ENCODE measurements around the gene ATOH8. TPM values are rescaled to one million over a fixed set of nuclear protein-coding genes. Genes with fewer than 3 reads are reported as not detected.

The ATOH8 gene
- total RNA-seq, 1 donor from 2014 or later, result 1.8 TPM

DNA sequence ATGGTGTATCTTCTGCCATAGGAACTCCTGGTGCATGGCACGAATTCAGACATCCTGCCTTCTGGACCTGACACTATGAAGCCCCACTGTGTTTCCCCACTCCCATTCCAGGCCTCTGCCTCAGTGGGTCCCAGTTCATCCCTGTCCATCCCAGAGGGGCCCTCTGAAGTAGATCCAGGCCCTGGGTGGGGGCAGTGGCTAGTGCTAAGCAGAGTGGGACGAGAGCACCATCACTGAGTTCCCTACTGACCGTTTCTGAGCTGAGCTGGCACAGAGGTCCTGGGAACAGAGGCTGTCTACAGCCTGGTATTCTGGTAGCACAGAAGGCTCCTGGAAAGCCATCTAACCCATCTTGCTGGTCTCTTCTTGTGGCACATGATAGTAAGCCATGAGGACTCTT lies 54.0 kb downstream of the ATOH8 start:
- TF ChIP-seq CTCF (IDR thresholded peaks at IDR 0.05; ENCODE audit: unreplicated experiment), result no peak
- Mint-ChIP-seq H3K27ac (ENCODE audit: unreplicated experiment) (no peak overlapping the region), H3K9me3 (ENCODE audit: unreplicated experiment) (no peaks in the 10 kb centered on the region), H3K27me3 (ENCODE audit: unreplicated experiment) (peaks cover 4% of the 10 kb centered on the region), H3K4me3 (ENCODE audit: unreplicated experiment) (no peak overlapping the region), H3K36me3 (ENCODE audit: low read depth, unreplicated experiment) (no peaks in the 10 kb centered on the region), H3K4me1 (ENCODE audit: unreplicated experiment) (no peaks in the 10 kb centered on the region)
- no peak for DNase-seq (ENCODE audit: low spot score)

DNA sequence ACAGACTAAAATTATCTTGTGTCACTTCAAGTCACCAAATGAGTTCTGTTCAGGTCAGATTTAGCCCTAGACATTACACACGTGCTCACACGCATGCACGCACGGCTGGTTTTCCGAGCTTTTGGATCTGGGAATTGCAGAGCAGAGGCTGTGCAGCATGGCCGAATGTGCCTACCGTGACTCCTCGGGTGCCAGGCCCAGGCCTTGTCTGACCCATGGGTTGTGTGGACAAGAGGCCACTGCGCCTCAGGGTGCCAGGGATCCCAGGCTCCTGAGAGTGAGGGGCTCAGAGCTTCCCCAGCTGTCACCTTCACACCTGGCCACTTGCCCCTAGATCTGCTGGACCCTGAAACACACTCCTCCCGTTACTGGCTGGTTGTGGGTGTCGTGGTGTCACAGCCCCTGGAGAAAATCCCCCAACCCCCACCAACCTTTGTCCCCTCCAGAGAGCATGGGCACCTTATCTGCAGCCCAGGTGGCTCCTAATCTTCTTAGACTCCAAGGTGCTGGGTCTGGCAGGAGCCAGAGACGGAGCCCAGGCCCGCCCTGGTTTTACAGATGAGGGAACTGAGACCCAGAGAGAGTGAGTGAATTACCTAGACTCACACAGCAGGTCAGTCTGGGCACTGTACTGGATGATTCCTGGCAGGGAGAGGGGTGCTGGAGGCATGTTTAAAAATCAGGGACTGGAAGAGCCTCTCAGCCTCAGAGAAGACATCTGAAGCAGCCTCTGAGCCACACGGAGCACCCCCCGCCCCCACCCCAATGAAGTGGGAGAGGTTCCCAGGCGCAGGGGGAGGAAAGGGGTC lies 56.8 kb downstream of the ATOH8 start:
- H3K27ac Mint-ChIP-seq (ENCODE audit: unreplicated experiment), result no peak overlapping the region
- H3K9me3 Mint-ChIP-seq (ENCODE audit: unreplicated experiment), result no peaks in the 10 kb centered on the region
- DNase-seq (ENCODE audit: low spot score), result no peak
- peaks cover 20% of the 10 kb centered on the region for H3K4me1 Mint-ChIP-seq (ENCODE audit: unreplicated experiment)
- no peaks in the 10 kb centered on the region for H3K36me3 Mint-ChIP-seq (ENCODE audit: low read depth, unreplicated experiment)
- H3K27me3 Mint-ChIP-seq (ENCODE audit: unreplicated experiment), result peaks cover 9% of the 10 kb centered on the region
- H3K4me3 Mint-ChIP-seq (ENCODE audit: unreplicated experiment), result no peak overlapping the region
- TF ChIP-seq CTCF (IDR thresholded peaks at IDR 0.05; ENCODE audit: unreplicated experiment), result no peak

- no peak for DNase-seq (ENCODE audit: low spot score)
- Mint-ChIP-seq H3K4me1 (ENCODE audit: unreplicated experiment) (peaks cover 22% of the 10 kb centered on the region), H3K27me3 (ENCODE audit: unreplicated experiment) (peaks cover 9% of the 10 kb centered on the region), H3K4me3 (ENCODE audit: unreplicated experiment) (no peak overlapping the region), H3K9me3 (ENCODE audit: unreplicated experiment) (no peaks in the 10 kb centered on the region), H3K27ac (ENCODE audit: unreplicated experiment) (no peak overlapping the region), H3K36me3 (ENCODE audit: low read depth, unreplicated experiment) (no peaks in the 10 kb centered on the region)
- no peak for TF ChIP-seq CTCF (IDR thresholded peaks at IDR 0.05; ENCODE audit: unreplicated experiment)
These were observed 57.6 kb downstream of the ATOH8 start for GRCh38 chr2:85811180-85812093.

DNA sequence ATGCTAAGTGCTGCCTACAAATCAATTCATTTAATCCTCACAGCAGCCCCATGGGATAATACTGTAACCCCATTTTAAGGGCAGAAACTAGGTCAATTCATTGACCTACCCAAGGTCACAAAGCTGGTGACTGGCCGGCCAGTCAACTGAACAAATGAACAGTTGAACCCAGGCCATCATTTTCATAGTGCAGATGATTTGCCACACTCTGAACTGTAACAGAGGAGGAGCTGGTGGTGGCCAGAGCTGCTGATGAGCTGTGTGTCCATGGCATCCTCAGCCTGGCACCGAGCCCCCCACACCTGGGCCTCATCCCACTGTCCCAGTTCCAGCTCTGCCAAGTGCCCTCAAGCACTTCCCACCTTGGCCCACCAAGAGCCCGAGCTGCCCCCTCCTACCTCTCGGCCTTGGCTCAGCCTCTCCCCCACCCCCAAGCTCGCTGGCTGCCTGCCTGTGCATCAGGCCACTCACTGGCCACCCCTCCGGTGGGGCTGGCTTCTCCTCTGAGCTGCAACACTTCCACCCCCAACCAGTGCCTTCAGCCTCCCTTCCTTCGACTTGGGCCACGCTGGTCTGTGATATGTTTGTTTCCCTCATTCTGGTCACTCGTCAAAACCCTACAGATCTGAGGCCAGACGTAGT lies 58.4 kb downstream of the ATOH8 start:
- no peaks in the 10 kb centered on the region for H3K9me3 Mint-ChIP-seq (ENCODE audit: unreplicated experiment)
- DNase-seq (ENCODE audit: low spot score), result no peak
- no peak overlapping the region for H3K4me3 Mint-ChIP-seq (ENCODE audit: unreplicated experiment)
- H3K27ac Mint-ChIP-seq (ENCODE audit: unreplicated experiment), result no peak overlapping the region
- no peaks in the 10 kb centered on the region for H3K36me3 Mint-ChIP-seq (ENCODE audit: low read depth, unreplicated experiment)
- peaks cover 8% of the 10 kb centered on the region for H3K27me3 Mint-ChIP-seq (ENCODE audit: unreplicated experiment)
- TF ChIP-seq CTCF (IDR thresholded peaks at IDR 0.05; ENCODE audit: unreplicated experiment), result no peak
- H3K4me1 Mint-ChIP-seq (ENCODE audit: unreplicated experiment), result peaks cover 22% of the 10 kb centered on the region
